Measurements from ENCODE around the gene STAT5A.

The STAT5A gene

GRCh38 chr17:42270596-42270995, 17.7 kb upstream of the STAT5A start:
- TF ChIP-seq, protein P1, sequence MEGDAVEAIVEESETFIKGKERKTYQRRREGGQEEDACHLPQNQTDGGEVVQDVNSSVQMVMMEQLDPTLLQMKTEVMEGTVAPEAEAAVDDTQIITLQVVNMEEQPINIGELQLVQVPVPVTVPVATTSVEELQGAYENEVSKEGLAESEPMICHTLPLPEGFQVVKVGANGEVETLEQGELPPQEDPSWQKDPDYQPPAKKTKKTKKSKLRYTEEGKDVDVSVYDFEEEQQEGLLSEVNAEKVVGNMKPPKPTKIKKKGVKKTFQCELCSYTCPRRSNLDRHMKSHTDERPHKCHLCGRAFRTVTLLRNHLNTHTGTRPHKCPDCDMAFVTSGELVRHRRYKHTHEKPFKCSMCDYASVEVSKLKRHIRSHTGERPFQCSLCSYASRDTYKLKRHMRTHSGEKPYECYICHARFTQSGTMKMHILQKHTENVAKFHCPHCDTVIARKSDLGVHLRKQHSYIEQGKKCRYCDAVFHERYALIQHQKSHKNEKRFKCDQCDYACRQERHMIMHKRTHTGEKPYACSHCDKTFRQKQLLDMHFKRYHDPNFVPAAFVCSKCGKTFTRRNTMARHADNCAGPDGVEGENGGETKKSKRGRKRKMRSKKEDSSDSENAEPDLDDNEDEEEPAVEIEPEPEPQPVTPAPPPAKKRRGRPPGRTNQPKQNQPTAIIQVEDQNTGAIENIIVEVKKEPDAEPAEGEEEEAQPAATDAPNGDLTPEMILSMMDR (conservative IDR thresholded peaks at IDR 0.05; ENCODE audit: low read depth, low read length), result no peak
- no peak for DNase-seq (ENCODE audit: low read depth)
- no peak overlapping the region for H3K4me3 ChIP-seq (ENCODE audit: low read depth, low read length)

DNA sequence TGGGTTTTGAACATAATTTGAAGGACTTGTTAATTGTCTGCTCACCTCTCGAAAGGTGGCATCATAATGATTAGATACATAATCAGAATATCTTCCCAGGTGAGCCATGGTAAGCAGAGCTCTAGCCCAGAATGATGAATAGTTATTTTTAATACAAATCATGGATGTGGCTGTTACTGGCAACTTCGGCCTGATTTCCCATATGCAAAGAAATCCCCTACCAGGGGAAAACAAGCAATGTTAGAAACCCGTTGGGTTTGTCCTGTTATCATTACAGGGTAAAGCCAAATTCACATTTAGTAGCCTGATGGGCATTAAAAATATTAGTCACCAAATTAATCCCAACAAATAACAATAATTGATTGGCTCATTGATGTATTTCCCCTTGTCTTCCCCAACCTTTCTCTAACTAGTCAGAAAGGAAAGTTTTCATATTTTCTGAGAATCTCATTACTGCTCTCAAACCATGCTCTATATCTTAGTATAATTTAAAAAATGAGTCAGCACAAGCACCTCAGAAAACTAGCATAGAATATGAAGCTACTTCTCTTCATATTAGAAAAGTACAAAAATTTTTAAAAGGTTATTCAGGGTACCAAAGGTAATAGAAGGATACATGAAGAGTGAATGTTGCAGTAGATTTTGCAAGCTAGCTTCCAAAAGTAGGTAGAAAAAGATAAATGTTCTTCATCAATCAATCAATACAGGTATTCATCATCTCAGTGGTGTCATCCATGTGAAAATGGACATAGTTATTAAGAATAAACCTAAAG, 17.1 kb upstream of the STAT5A start:
- TF ChIP-seq, protein P1 (conservative IDR thresholded peaks at IDR 0.05; ENCODE audit: low read depth, low read length), result no peak
- H3K4me3 ChIP-seq (ENCODE audit: low read depth, low read length), result no peak overlapping the region
- DNase-seq (ENCODE audit: low read depth), result no peak

DNA sequence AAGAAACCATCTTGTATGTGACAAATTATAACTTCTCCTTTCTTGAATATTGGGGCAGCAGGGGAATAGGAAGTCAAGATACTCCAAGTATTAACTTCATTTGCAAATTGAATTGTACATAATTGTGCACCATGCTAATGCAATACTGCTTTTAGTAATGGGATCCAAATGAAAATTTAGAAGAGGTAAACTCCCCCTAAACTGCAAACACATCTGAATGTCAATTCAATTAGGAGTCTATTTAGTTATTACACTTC, 16.6 kb upstream of the STAT5A start:
- no peak for DNase-seq (ENCODE audit: low read depth)
- no peak overlapping the region for H3K4me3 ChIP-seq (ENCODE audit: low read depth, low read length)
- TF ChIP-seq, protein P1 (conservative IDR thresholded peaks at IDR 0.05; ENCODE audit: low read depth, low read length), result no peak

DNA sequence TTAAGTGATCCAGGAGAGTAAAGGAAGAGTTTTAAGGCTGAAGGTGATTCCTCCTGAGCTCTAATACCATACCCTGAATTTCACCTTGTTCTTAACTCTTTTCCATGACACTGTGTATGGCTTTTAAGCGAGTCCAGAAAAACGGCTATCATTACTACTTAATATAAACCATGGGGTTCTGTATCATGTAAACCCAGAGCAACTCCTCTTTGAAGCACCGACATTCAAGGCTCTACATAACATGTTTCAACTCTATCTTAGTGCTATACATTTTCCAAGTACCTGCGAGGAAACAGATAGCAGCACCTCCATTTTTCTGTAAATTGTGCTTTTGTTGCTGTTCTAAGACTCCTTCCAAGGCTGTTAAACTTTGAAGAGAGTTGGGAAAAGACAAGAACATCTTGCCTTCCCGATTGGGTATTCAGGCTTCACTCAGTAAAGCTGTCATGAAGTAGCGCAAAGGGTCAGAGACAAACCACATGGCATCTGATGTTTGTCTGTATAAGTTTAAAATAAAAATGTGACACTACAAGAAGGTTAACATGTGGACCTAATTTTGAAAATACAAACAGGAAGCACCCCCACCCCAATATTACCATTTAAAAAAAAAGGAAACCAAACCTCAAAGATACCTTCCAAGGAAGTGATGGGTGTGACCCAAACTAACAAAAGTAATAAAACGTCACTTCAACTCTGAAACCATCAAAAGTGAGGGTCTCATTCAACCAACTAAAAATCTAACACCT, 16.0 kb upstream of the STAT5A start:
- no peak overlapping the region for H3K4me3 ChIP-seq (ENCODE audit: low read depth, low read length)
- TF ChIP-seq, protein P1 (conservative IDR thresholded peaks at IDR 0.05; ENCODE audit: low read depth, low read length), result no peak
- DNase-seq (ENCODE audit: low read depth), result no peak

GRCh38 chr17:42273474-42274252, 14.6 kb upstream of the STAT5A start:
- H3K4me3 ChIP-seq (ENCODE audit: low read depth, low read length), result no peak overlapping the region
- no peak for DNase-seq (ENCODE audit: low read depth)
- TF ChIP-seq, protein P1 (conservative IDR thresholded peaks at IDR 0.05; ENCODE audit: low read depth, low read length), result no peak

DNA sequence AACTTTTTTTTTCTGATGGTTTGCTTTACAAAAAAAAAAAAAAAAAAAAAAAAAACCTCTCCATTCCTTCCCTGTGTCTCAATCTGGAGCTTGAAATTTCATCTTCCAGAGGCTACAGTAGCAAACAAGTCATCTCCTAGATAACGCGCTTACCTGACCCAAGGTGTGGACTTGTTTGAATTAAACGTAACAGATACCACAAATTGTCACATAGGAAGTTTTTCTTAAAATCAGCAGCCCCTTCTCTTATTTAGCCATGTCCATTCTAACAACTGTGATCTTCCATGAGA, 14.1 kb upstream of the STAT5A start:
- no peak overlapping the region for H3K4me3 ChIP-seq (ENCODE audit: low read depth, low read length)

More for the DNA sequence above, 14.1 kb upstream of the STAT5A start:
- DNase-seq (ENCODE audit: low read depth), result no peak
- TF ChIP-seq, protein P1 (conservative IDR thresholded peaks at IDR 0.05; ENCODE audit: low read depth, low read length), result no peak

Measured in choroid plexus epithelial cell (primary cell).